A673 (cell line): ENCODE data around the gene ARHGAP18. TPM values are rescaled to one million over a fixed set of nuclear protein-coding genes. Genes with fewer than 3 reads are reported as not detected.

Experiments
- BruUV-seq: library from RNA; stranded (reverse); fragments of 400-500 nt; replicated peaks from 2 replicates; lab custom pipeline; 2021; lab: Mats Ljungman, UMichigan
- CTCF ChIA-PET: fragments of 300-600 bp; sonication (Branson Sonifier 250); formaldehyde crosslinking; loops from one replicate; lab custom pipeline; 2022; ENCODE audit warnings: antibody characterized with exemption; lab: Charles Lee
- POLR2A ChIA-PET: fragments of 300-600 bp; sonication (Branson Sonifier 250); formaldehyde crosslinking; loops from one replicate; lab custom pipeline; 2022; ENCODE audit warnings: antibody characterized with exemption; ENCODE audit not compliant: low non-redundant PET; lab: Charles Lee
- DNase-seq: peaks from one replicate; pipeline ENCODE4 v3.0.0-alpha.2; 2015; ENCODE audit warnings: low spot score
- H3K27ac ChIP-seq: fragments of 200-600 bp; sonication (generic); 2 replicates; pipeline ENCODE4 v1.5.1; 2016; ENCODE audit warnings: mixed run types, low read depth, mild to moderate bottlenecking, mixed read lengths, antibody characterized with exemption, low read length; ENCODE audit not compliant: poor library complexity, severe bottlenecking
- H3K27me3 ChIP-seq: fragments of 200-600 bp; sonication (generic); replicated peaks from 2 replicates; pipeline ENCODE4 v1.6.1; 2017; ENCODE audit warnings: mixed run types, low read depth, mild to moderate bottlenecking, mixed read lengths, antibody characterized with exemption, low read length; ENCODE audit not compliant: insufficient read depth, poor library complexity
- H3K36me3 ChIP-seq: fragments of 200-600 bp; sonication (generic); 2 replicates; pipeline ENCODE4 v1.6.1; 2016; ENCODE audit warnings: mixed run types, mild to moderate bottlenecking, mixed read lengths, antibody characterized with exemption, low read length; ENCODE audit not compliant: insufficient read depth, poor library complexity, severe bottlenecking
- H3K4me1 ChIP-seq: fragments of 200-600 bp; sonication (generic); 2 replicates; pipeline ENCODE4 v1.6.1; 2017; ENCODE audit warnings: mixed run types, mild to moderate bottlenecking, mixed read lengths, antibody characterized with exemption, low read length; ENCODE audit not compliant: insufficient read depth, poor library complexity, severe bottlenecking
- H3K4me3 ChIP-seq: fragments of 200-600 bp; sonication (generic); 2 replicates; pipeline ENCODE4 v1.5.1; 2016; ENCODE audit warnings: low read depth, mixed run types, mild to moderate bottlenecking, mixed read lengths, low read length; ENCODE audit not compliant: poor library complexity, severe bottlenecking
- H3K9me3 ChIP-seq: fragments of 200-600 bp; sonication (generic); 2 replicates; pipeline ENCODE4 v1.6.1; 2016; ENCODE audit warnings: mixed run types, low read depth, mild to moderate bottlenecking, mixed read lengths, antibody characterized with exemption, low read length; ENCODE audit not compliant: poor library complexity, severe bottlenecking
- EZH2 ChIP-seq: fragments of 200-600 bp; sonication (generic); IDR thresholded peaks from 2 replicates; pipeline ENCODE4 v1.6.1; 2017; ENCODE audit warnings: borderline replicate concordance, low read depth, mild to moderate bottlenecking, mixed read lengths, antibody characterized with exemption, low read length; ENCODE audit not compliant: poor library complexity, severe bottlenecking
- intact Hi-C: fragments of 100-400 bp; cut with micrococcal nuclease; formaldehyde crosslinking; loops from one replicate; pipeline ENCODE4 v1.10.0; 2022; ENCODE audit not compliant: unreplicated experiment
- total RNA-seq: library from RNA; stranded (reverse); gene quantifications from 2 replicates; pipeline ENCODE4 v1.2.3, GENCODE V29; 2021
- TF ChIP-seq, protein P1 (sequence below): fragments of 300-800, 200-600 bp; sonication (generic); conservative IDR thresholded peaks from 2 replicates; pipeline ENCODE4 v1.5.1; 2017; ENCODE audit warnings: low read depth, mild to moderate bottlenecking, antibody characterized with exemption, low read length, moderate library complexity, mixed read lengths

Gene ARHGAP18
- total RNA-seq, 1 experiment from 2014 or later = 14.2 TPM

DNA sequence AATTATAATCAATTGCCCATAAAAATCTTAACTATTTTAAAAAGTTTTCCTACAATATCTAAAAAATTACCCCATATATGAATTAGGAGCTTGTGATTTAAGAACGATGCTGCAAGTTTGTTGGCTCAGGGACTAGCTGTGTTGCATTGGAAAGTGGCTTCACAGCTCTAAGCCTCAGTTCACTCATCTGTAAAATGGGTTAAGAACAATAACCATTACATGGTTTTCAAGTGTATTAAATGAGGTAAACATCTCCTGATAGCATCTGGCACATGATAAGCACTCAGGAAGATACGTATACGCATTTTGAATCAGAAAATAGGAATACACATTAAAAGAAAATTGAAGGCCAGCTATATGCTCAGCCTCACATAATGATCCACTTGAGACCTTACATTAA, 76.4 kb downstream of the ARHGAP18 start:
- H3K36me3 ChIP-seq = peaks cover 3% of the 10 kb centered on the region
- DNase-seq = no peak
- peaks cover 11% of the 10 kb centered on the region for H3K4me1 ChIP-seq
- H3K27ac ChIP-seq = no peak overlapping the region
- no peaks in the 10 kb centered on the region for H3K27me3 ChIP-seq
- H3K4me3 ChIP-seq = no peak overlapping the region
- ChIA-PET CTCF (interaction anchor here (0.7 kb wide), 1 partner anchor 35 kb away, joined by 4 read pairs; no protein-coding TSS in a partner anchor), POLR2A (interaction anchor here (0.6 kb wide), 1 partner anchor 11 kb away, joined by 5 read pairs; no protein-coding TSS in a partner anchor)
- BruUV-seq = no TSS peak
- TF ChIP-seq, protein P1, sequence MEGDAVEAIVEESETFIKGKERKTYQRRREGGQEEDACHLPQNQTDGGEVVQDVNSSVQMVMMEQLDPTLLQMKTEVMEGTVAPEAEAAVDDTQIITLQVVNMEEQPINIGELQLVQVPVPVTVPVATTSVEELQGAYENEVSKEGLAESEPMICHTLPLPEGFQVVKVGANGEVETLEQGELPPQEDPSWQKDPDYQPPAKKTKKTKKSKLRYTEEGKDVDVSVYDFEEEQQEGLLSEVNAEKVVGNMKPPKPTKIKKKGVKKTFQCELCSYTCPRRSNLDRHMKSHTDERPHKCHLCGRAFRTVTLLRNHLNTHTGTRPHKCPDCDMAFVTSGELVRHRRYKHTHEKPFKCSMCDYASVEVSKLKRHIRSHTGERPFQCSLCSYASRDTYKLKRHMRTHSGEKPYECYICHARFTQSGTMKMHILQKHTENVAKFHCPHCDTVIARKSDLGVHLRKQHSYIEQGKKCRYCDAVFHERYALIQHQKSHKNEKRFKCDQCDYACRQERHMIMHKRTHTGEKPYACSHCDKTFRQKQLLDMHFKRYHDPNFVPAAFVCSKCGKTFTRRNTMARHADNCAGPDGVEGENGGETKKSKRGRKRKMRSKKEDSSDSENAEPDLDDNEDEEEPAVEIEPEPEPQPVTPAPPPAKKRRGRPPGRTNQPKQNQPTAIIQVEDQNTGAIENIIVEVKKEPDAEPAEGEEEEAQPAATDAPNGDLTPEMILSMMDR = no peak
- no peak for TF ChIP-seq EZH2
- intact Hi-C loops = no loop called here
- no peaks in the 10 kb centered on the region for H3K9me3 ChIP-seq

GRCh38 chr6:129632172-129632613, 77.8 kb downstream of the ARHGAP18 start:
- no peak overlapping the region for H3K4me3 ChIP-seq
- intact Hi-C loops = no loop called here
- POLR2A ChIA-PET = no interaction called here
- no peak overlapping the region for H3K27ac ChIP-seq
- H3K36me3 ChIP-seq = peaks cover 6% of the 10 kb centered on the region
- no TSS peak for BruUV-seq
- no peak for DNase-seq
- TF ChIP-seq EZH2 = no peak
- TF ChIP-seq, protein P1 = no peak
- H3K27me3 ChIP-seq = no peaks in the 10 kb centered on the region
- CTCF ChIA-PET = no interaction called here
- no peaks in the 10 kb centered on the region for H3K9me3 ChIP-seq
- H3K4me1 ChIP-seq = no peaks in the 10 kb centered on the region

GRCh38 chr6:129631070-129631469, 78.9 kb downstream of the ARHGAP18 start:
- no peaks in the 10 kb centered on the region for H3K4me1 ChIP-seq
- DNase-seq = no peak
- H3K4me3 ChIP-seq = no peak overlapping the region
- no TSS peak for BruUV-seq
- ChIA-PET POLR2A (no interaction called here), CTCF (no interaction called here)
- no peaks in the 10 kb centered on the region for H3K9me3 ChIP-seq
- no peak overlapping the region for H3K27ac ChIP-seq
- intact Hi-C loops = no loop called here
- no peaks in the 10 kb centered on the region for H3K27me3 ChIP-seq
- TF ChIP-seq, protein P1 = no peak
- no peak for TF ChIP-seq EZH2
- peaks cover 6% of the 10 kb centered on the region for H3K36me3 ChIP-seq
